Neural progenitor cell (in vitro differentiated cells): ENCODE results near the gene KLF6.

Experiments
- EZH2 ChIP-seq: fragments of 200-600 bp; sonication (generic); IDR thresholded peaks from 2 replicates; pipeline ENCODE4 v1.6.1; 2017; ENCODE audit warnings: antibody characterized with exemption, mild to moderate bottlenecking, moderate library complexity
- EZH2phosphoT487 ChIP-seq: fragments of 200-600 bp; sonication (generic); IDR thresholded peaks from 2 replicates; pipeline ENCODE4 v1.6.1; 2017; ENCODE audit warnings: antibody characterized with exemption
- TF ChIP-seq, protein P1 (sequence below): fragments of 200-600 bp; sonication (generic); IDR thresholded peaks from 2 replicates; pipeline ENCODE4 v1.5.1; 2017; ENCODE audit warnings: antibody characterized with exemption, mild to moderate bottlenecking

DNA sequence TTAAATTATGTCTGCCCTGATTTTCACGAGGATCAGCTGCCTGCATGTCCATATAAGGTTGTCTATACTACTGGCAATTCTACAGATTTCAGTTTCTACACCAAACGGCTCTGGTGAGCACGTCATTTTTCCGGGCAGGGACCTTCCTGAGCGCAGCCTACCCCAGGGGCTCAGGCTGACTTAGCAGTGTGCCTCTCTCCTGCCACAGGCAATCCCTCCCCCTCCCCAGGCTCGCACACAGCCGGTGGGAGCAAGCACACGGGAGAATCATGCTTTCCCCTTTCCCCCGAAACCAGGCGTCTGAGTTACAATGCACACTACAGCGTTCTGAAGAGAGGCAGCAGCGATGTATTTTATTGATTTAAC is 1.7 kb downstream of the KLF6 start:
- TF ChIP-seq, protein P1, sequence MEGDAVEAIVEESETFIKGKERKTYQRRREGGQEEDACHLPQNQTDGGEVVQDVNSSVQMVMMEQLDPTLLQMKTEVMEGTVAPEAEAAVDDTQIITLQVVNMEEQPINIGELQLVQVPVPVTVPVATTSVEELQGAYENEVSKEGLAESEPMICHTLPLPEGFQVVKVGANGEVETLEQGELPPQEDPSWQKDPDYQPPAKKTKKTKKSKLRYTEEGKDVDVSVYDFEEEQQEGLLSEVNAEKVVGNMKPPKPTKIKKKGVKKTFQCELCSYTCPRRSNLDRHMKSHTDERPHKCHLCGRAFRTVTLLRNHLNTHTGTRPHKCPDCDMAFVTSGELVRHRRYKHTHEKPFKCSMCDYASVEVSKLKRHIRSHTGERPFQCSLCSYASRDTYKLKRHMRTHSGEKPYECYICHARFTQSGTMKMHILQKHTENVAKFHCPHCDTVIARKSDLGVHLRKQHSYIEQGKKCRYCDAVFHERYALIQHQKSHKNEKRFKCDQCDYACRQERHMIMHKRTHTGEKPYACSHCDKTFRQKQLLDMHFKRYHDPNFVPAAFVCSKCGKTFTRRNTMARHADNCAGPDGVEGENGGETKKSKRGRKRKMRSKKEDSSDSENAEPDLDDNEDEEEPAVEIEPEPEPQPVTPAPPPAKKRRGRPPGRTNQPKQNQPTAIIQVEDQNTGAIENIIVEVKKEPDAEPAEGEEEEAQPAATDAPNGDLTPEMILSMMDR: no peak
- no peak for TF ChIP-seq EZH2
- no peak for TF ChIP-seq EZH2phosphoT487
